A549 (cell line): Measurements from ENCODE around the gene CADPS2. TPM values are rescaled to one million over a fixed set of nuclear protein-coding genes. Genes with fewer than 3 reads are reported as not detected.

Experiments used
- ATAC-seq, 2 experiments: fragments of 200-7000 bp in 1 of 2; fragments of >200 bp in 1 of 2; cut with Nextera tagmentation in 1 of 2; cut with Tn5 transposase in 1 of 2; 3 replicates each; pipeline versions ENCODE4 v1.8.0 to v1.9.1; 2018 to 2020; ENCODE audit warnings: mild to moderate bottlenecking in 1 of 2, moderate library complexity in 1 of 2
- CTCF ChIA-PET: fragments of 300-600 bp; sonication (Branson Sonifier 250); formaldehyde crosslinking; extraction: SDS; loops from one replicate; lab custom pipeline; 2021; ENCODE audit warnings: antibody characterized with exemption, inconsistent platforms; lab: Yijun Ruan, JAX
- POLR2A ChIA-PET: fragments of 350-600 bp; formaldehyde crosslinking; extraction: SDS; loops from one replicate; lab custom pipeline; 2021; ENCODE audit warnings: antibody characterized with exemption, inconsistent platforms; lab: Yijun Ruan, JAX
- DNase-seq, 2 experiments: peaks; one replicate each; pipeline versions ENCODE4 v3.0.0 to v3.0.0-alpha.2; 2011 to 2016; ENCODE audit warnings: low read depth in 1 of 2, low spot score in 1 of 2
- FAIRE-seq: peaks from 2 replicates; lab custom pipeline; 2011; peaks lifted over from hg19 to GRCh38; lab: Jason Lieb, UNC
- H3K27ac ChIP-seq, 2 experiments: fragments of >200 bp; sonication (Bioruptor Twin); formaldehyde crosslinking; 3 replicates each; pipeline ENCODE4 v1.5.1; 2016 to 2017
- H3K4me1 ChIP-seq: fragments of >200 bp; sonication (Bioruptor Twin); formaldehyde crosslinking; 3 replicates; pipeline ENCODE4 v1.6.1; 2016
- H3K4me2 ChIP-seq: fragments of >200 bp; sonication (Bioruptor Twin); formaldehyde crosslinking; 3 replicates; pipeline ENCODE4 v1.6.1; 2016
- H3K4me3 ChIP-seq: fragments of >200 bp; sonication (Bioruptor Twin); formaldehyde crosslinking; 3 replicates; pipeline ENCODE4 v1.5.1; 2016
- H3K9me3 ChIP-seq: fragments of >200 bp; sonication (Bioruptor Twin); formaldehyde crosslinking; 3 replicates; pipeline ENCODE4 v1.6.1; 2016
- CBX2 ChIP-seq: fragments of 200-600 bp; sonication (generic); IDR thresholded peaks from 2 replicates; pipeline ENCODE4 v1.6.1; 2016; ENCODE audit warnings: low read depth, mild to moderate bottlenecking, borderline replicate concordance
- CEBPB ChIP-seq, 2 experiments: fragments of >200 bp in 1 of 2; sonication (Bioruptor Twin) in 1 of 2; formaldehyde crosslinking in 1 of 2; IDR thresholded peaks; 2 replicates each; pipeline ENCODE4 v1.6.1; 2012 to 2016
- EHF ChIP-seq: fragments of 250-450 bp; sonication (Bioruptor Pico); IDR thresholded peaks from 2 replicates; pipeline ENCODE4 v1.5.0; 2020; ENCODE audit warnings: mild to moderate bottlenecking
- EHMT2 ChIP-seq: fragments of 200-600 bp; sonication (generic); IDR thresholded peaks from 2 replicates; pipeline ENCODE4 v1.6.1; 2016; ENCODE audit warnings: antibody characterized with exemption, low read depth, mild to moderate bottlenecking, moderate library complexity
- ESRRA ChIP-seq: fragments of 150-350 bp; IDR thresholded peaks from 2 replicates; pipeline ENCODE4 v1.6.1; 2014; ENCODE audit warnings: mild to moderate bottlenecking, low read length, borderline replicate concordance
- FOSB ChIP-seq: fragments of 250-450 bp; sonication (Bioruptor Pico); IDR thresholded peaks from 2 replicates; pipeline ENCODE4 v1.5.0; 2020; ENCODE audit warnings: mild to moderate bottlenecking, moderate library complexity
- FOXS1 ChIP-seq: fragments of 250-450 bp; sonication (Bioruptor Pico); IDR thresholded peaks from 2 replicates; pipeline ENCODE4 v1.5.0; 2020; ENCODE audit warnings: mild to moderate bottlenecking, moderate library complexity
- GATA3 ChIP-seq: IDR thresholded peaks from 2 replicates; pipeline ENCODE4 v1.6.1; 2012; ENCODE audit warnings: borderline replicate concordance
- HDAC2 ChIP-seq: fragments of 200-600 bp; sonication (generic); IDR thresholded peaks from 2 replicates; pipeline ENCODE4 v1.6.1; 2016
- HEYL ChIP-seq: fragments of 250-450 bp; sonication (Bioruptor Pico); IDR thresholded peaks from 2 replicates; pipeline ENCODE4 v1.8.0; 2021; ENCODE audit warnings: mild to moderate bottlenecking, moderate library complexity
- JUN ChIP-seq, 2 experiments: fragments of >200 bp; sonication (Bioruptor Twin); formaldehyde crosslinking; IDR thresholded peaks; 2 replicates in 1 of 2; 3 replicates in 1 of 2; pipeline ENCODE4 v1.6.1; 2016 to 2017
- KDM1A ChIP-seq: fragments of 200-600 bp; sonication (generic); IDR thresholded peaks from 2 replicates; pipeline ENCODE4 v1.6.1; 2016; ENCODE audit warnings: low read depth, mild to moderate bottlenecking
- POLR2A ChIP-seq: IDR thresholded peaks from 2 replicates; pipeline ENCODE4 v1.6.1; 2012; ENCODE audit warnings: mild to moderate bottlenecking, low read length
- RCOR1 ChIP-seq: fragments of 150-350 bp; IDR thresholded peaks from 2 replicates; pipeline ENCODE4 v1.6.1; 2014; ENCODE audit warnings: antibody characterized with exemption, low read length, low read depth
- RFX5 ChIP-seq: fragments of 450-650 bp; IDR thresholded peaks from 2 replicates; pipeline ENCODE4 v1.7.1; 2014; ENCODE audit warnings: antibody characterized with exemption, mild to moderate bottlenecking, moderate library complexity
- SREBF2 ChIP-seq: fragments of 450-650 bp; IDR thresholded peaks from 2 replicates; pipeline ENCODE4 v1.6.1; 2014; ENCODE audit warnings: mild to moderate bottlenecking, moderate library complexity
- TP53 ChIP-seq: fragments of 250-450 bp; sonication (Bioruptor Pico); IDR thresholded peaks from 2 replicates; pipeline ENCODE4 v1.5.0; 2021; ENCODE audit warnings: mild to moderate bottlenecking, moderate library complexity
- ZSCAN20 ChIP-seq: fragments of 250-450 bp; sonication (Bioruptor Pico); IDR thresholded peaks from 2 replicates; pipeline ENCODE4 v1.8.0; 2022; ENCODE audit warnings: mild to moderate bottlenecking, moderate library complexity
- WGBS: methylation state at CpG from one replicate; pipeline ENCODE4 v1.1.6; 2017; ENCODE audit errors: missing lambda C conversion rate; 5-methylcytosine and 5-hydroxymethylcytosine counted together
- polyA plus RNA-seq, 4 experiments: library from polyadenylated mRNA; depleted of rRNA in 3 of 4; stranded (reverse); fragments of >200 nt; fragmentation: RNase III in 1 of 4; extraction: RNeasy Plus Mini Kit Qiagen cat#74134 plus additional on column Dnase treatment in 1 of 4; gene quantifications; 2 replicates in 3 of 4; 3 replicates in 1 of 4; pipeline ENCODE4 v1.2.3, GENCODE V29; 2011 to 2017
- TF ChIP-seq, protein P1 (sequence below): fragments of >200 bp; sonication (Bioruptor Twin); formaldehyde crosslinking; IDR thresholded peaks from 3 replicates; pipeline ENCODE4 v1.6.1; 2016
- TF ChIP-seq, protein P2 (sequence below): fragments of 200-600 bp; sonication (generic); IDR thresholded peaks from 2 replicates; pipeline ENCODE4 v1.6.1; 2016; ENCODE audit warnings: antibody characterized with exemption, mild to moderate bottlenecking, moderate library complexity
- TF ChIP-seq, protein P3 (sequence below): IDR thresholded peaks from 2 replicates; pipeline ENCODE4 v1.6.1; 2012

The CADPS2 gene
- polyA plus RNA-seq, 2 of the 4 experiments (the other 2 are of a cell fraction), result 0.04 to 0.10 TPM

DNA sequence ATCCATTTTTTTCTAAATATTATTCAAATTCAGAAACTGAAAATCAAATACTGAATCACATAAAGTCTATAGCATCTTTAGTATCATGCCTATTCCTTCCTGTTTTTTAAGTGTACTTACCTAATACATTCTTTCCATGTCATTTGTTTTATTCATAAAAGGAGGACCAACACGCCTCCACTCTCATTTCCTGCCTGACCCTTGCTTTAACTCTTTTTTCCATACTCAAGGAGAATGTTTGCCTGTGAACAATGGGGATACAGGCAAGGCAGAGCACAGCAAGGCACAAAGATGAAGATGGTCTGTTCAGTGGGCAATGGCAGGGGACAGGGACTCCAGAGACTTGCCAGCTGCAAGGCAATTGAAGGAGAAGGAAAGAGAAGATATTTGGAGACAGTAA lies 460.5 kb downstream of the CADPS2 start:
- Histone ChIP-seq H3K4me2 (no peak overlapping the region), H3K4me3 (no peak overlapping the region), H3K4me1 (no peaks in the 10 kb centered on the region), H3K27ac (no peak overlapping the region), H3K9me3 (no peaks in the 10 kb centered on the region)
- TF ChIP-seq EHMT2, result no peak
- TF ChIP-seq HEYL, result no peak
- no peak for TF ChIP-seq TP53
- TF ChIP-seq EHF (CRISPR knock-in tag), result no peak
- TF ChIP-seq JUN (IDR thresholded peaks at IDR 0.05), result no peak
- no peak for TF ChIP-seq CEBPB (IDR thresholded peaks at IDR 0.05)
- no peak for TF ChIP-seq ZSCAN20 (CRISPR knock-in tag)
- TF ChIP-seq FOSB, result no peak
- no peak for TF ChIP-seq FOXS1 (CRISPR knock-in tag)
- no peak for TF ChIP-seq RCOR1
- TF ChIP-seq, protein P1, sequence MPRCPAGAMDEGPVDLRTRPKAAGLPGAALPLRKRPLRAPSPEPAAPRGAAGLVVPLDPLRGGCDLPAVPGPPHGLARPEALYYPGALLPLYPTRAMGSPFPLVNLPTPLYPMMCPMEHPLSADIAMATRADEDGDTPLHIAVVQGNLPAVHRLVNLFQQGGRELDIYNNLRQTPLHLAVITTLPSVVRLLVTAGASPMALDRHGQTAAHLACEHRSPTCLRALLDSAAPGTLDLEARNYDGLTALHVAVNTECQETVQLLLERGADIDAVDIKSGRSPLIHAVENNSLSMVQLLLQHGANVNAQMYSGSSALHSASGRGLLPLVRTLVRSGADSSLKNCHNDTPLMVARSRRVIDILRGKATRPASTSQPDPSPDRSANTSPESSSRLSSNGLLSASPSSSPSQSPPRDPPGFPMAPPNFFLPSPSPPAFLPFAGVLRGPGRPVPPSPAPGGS, result no peak
- TF ChIP-seq POLR2A, result no peak
- TF ChIP-seq CBX2, result no peak
- no peak for TF ChIP-seq KDM1A
- TF ChIP-seq GATA3, result no peak
- TF ChIP-seq, protein P2, sequence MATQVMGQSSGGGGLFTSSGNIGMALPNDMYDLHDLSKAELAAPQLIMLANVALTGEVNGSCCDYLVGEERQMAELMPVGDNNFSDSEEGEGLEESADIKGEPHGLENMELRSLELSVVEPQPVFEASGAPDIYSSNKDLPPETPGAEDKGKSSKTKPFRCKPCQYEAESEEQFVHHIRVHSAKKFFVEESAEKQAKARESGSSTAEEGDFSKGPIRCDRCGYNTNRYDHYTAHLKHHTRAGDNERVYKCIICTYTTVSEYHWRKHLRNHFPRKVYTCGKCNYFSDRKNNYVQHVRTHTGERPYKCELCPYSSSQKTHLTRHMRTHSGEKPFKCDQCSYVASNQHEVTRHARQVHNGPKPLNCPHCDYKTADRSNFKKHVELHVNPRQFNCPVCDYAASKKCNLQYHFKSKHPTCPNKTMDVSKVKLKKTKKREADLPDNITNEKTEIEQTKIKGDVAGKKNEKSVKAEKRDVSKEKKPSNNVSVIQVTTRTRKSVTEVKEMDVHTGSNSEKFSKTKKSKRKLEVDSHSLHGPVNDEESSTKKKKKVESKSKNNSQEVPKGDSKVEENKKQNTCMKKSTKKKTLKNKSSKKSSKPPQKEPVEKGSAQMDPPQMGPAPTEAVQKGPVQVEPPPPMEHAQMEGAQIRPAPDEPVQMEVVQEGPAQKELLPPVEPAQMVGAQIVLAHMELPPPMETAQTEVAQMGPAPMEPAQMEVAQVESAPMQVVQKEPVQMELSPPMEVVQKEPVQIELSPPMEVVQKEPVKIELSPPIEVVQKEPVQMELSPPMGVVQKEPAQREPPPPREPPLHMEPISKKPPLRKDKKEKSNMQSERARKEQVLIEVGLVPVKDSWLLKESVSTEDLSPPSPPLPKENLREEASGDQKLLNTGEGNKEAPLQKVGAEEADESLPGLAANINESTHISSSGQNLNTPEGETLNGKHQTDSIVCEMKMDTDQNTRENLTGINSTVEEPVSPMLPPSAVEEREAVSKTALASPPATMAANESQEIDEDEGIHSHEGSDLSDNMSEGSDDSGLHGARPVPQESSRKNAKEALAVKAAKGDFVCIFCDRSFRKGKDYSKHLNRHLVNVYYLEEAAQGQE, result no peak
- no peak for TF ChIP-seq HDAC2
- no peak for DNase-seq
- no peak for FAIRE-seq
- ATAC-seq, result no peak
- CTCF ChIA-PET, result no interaction called here
- POLR2A ChIA-PET, result no interaction called here
- WGBS, result 3% methylated on average over 1 of the region's 1 CpG

DNA sequence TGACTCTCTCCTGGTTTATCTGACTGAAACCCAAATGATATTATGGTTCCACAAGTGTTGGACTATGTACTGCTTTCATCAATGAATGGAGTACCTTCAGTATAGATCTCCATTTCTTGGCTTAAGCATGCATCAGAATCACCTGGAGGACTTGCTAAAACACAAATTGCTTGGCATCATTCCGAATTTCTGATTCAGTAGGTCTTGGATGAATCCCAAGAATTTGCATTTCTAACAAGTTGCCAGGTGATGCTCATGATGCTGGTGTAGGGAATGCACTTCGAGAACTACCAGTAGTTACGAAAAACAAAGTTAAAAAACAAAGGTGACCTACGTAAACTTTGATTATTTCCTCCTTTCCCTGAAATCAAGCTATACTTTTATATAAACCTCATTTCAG lies 462.7 kb downstream of the CADPS2 start:
- no peaks in the 10 kb centered on the region for H3K9me3 ChIP-seq
- no peak overlapping the region for H3K4me2 ChIP-seq
- no peaks in the 10 kb centered on the region for H3K4me1 ChIP-seq
- H3K4me3 ChIP-seq, result no peak overlapping the region
- ATAC-seq (no peak), FAIRE-seq (no peak), DNase-seq (no peak)
- ChIA-PET POLR2A (no interaction called here), CTCF (no interaction called here)
- no peak overlapping the region for H3K27ac ChIP-seq
- TF ChIP-seq, protein P3, sequence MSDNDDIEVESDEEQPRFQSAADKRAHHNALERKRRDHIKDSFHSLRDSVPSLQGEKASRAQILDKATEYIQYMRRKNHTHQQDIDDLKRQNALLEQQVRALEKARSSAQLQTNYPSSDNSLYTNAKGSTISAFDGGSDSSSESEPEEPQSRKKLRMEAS, result no peak
- TF ChIP-seq RFX5, result no peak
- 20% methylated on average over 4 of the region's 4 CpGs for WGBS

DNA sequence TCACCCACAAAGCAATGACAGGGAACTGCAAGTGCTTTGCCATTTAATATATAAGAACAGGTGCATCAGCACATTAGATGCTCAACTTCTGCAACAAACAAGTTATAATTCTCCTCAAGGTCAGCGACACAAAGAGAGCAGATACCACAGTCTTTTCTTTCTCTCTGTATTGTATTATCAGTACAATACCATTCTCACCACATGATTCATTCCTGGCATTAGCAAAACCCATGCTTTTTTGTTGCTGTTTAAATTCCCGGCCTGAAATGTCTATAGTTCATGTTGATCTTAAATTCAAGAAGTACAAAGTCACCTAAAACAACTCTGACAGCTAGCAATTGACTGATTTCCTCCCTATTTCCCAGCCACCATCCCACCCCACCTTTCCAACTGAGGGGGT lies 469.9 kb downstream of the CADPS2 start:
- WGBS, result 2% methylated on average over 2 of the region's 2 CpGs
- TF ChIP-seq SREBF2 (no peak), EHF (CRISPR knock-in tag) (no peak), ESRRA (no peak), JUN (IDR thresholded peaks at IDR 0.05) (no peak), FOSB (no peak)
- no peak for FAIRE-seq
- Histone ChIP-seq H3K27ac (no peak overlapping the region), H3K4me3 (no peak overlapping the region), H3K9me3 (no peaks in the 10 kb centered on the region), H3K4me2 (no peak overlapping the region), H3K4me1 (no peaks in the 10 kb centered on the region)
- ATAC-seq, result no peak
- CTCF ChIA-PET, result no interaction called here
- POLR2A ChIA-PET, result no interaction called here
- DNase-seq, result no peak
